Endodermal cell (in vitro differentiated cells): ENCODE measurements around the gene SEPTIN8. TPM values are rescaled to one million over a fixed set of nuclear protein-coding genes. Genes with fewer than 3 reads are reported as not detected.

Source experiments
- DNase-seq: peaks from one replicate; pipeline ENCODE4 v3.0.0-alpha.2; 2017
- H3K27ac ChIP-seq: 2 replicates; pipeline ENCODE4 v1.5.1; 2013; ENCODE audit warnings: mild to moderate bottlenecking, low read depth, low read length, moderate library complexity
- H3K27me3 ChIP-seq: 2 replicates; pipeline ENCODE4 v1.6.1; 2013; ENCODE audit warnings: mild to moderate bottlenecking, low read length, moderate library complexity; ENCODE audit not compliant: insufficient read depth, control insufficient read depth, poor library complexity, severe bottlenecking
- H3K36me3 ChIP-seq: 2 replicates; pipeline ENCODE4 v1.7.0; 2013; ENCODE audit warnings: mild to moderate bottlenecking, low read length, moderate library complexity; ENCODE audit not compliant: control insufficient read depth, insufficient read depth
- H3K4me1 ChIP-seq: one replicate; pipeline ENCODE4 v1.7.0; 2013; ENCODE audit warnings: low read length; ENCODE audit not compliant: control insufficient read depth, insufficient read depth
- H3K4me3 ChIP-seq: 2 replicates; pipeline ENCODE4 v1.5.1; 2013; ENCODE audit warnings: mild to moderate bottlenecking, low read length, moderate library complexity
- H3K9ac ChIP-seq: 2 replicates; pipeline ENCODE4 v1.6.1; 2013; ENCODE audit warnings: mild to moderate bottlenecking, low read length, moderate library complexity; ENCODE audit not compliant: poor library complexity, severe bottlenecking; ENCODE audit errors: extremely low read depth
- H3K9me3 ChIP-seq: 2 replicates; pipeline ENCODE4 v1.6.1; 2013; ENCODE audit warnings: mild to moderate bottlenecking, low read length, moderate library complexity; ENCODE audit not compliant: control insufficient read depth
- H3K27ac Mint-ChIP-seq: 2 replicates; pipeline ENCODE4 v1.8.0; 2020; ENCODE audit warnings: mixed read lengths
- H3K27me3 Mint-ChIP-seq: 2 replicates; pipeline ENCODE4 v1.8.0; 2021; ENCODE audit warnings: mild to moderate bottlenecking, mixed read lengths; ENCODE audit not compliant: insufficient read depth
- H3K36me3 Mint-ChIP-seq: 2 replicates; pipeline ENCODE4 v1.8.0; 2020; ENCODE audit warnings: low read depth, mixed read lengths
- H3K4me1 Mint-ChIP-seq: 2 replicates; pipeline ENCODE4 v1.8.0; 2020; ENCODE audit warnings: mixed read lengths
- H3K4me3 Mint-ChIP-seq: 2 replicates; pipeline ENCODE4 v1.8.0; 2020; ENCODE audit warnings: mild to moderate bottlenecking, moderate library complexity, mixed read lengths
- H3K9me3 Mint-ChIP-seq: 2 replicates; pipeline ENCODE4 v1.8.0; 2020; ENCODE audit warnings: mild to moderate bottlenecking, mixed read lengths
- WGBS, 2 experiments: methylation state at CpG; one replicate each; pipeline versions ENCODE4 v1.1.5 to v1.1.7; 2013; ENCODE audit warnings: missing lambda C conversion rate in 2 of 2, mixed read lengths in 1 of 2; ENCODE audit not compliant: insufficient coverage in 1 of 2, insufficient read length in 1 of 2; 5-methylcytosine and 5-hydroxymethylcytosine counted together
- total RNA-seq, 2 donors: library from RNA; stranded (reverse); fragmentation: NEBNext Ultra II Directional in 1 of 2; extraction: Animal tissue kit (Norgen Biotek cat#: 25700) in 1 of 2; gene quantifications; 2 replicates in 1 of 2; 3 replicates in 1 of 2; pipeline ENCODE4 v1.2.1, GENCODE V29; 2021
- TF ChIP-seq, protein P1 (sequence below): fragments of 200-600 bp; sonication (generic); conservative IDR thresholded peaks from 2 replicates; pipeline ENCODE4 v1.5.0; 2021; ENCODE audit warnings: antibody characterized with exemption, mild to moderate bottlenecking

SEPTIN8 gene
- total RNA-seq, 2 donors from 2014 or later = 49.0 to 56.7 TPM

DNA sequence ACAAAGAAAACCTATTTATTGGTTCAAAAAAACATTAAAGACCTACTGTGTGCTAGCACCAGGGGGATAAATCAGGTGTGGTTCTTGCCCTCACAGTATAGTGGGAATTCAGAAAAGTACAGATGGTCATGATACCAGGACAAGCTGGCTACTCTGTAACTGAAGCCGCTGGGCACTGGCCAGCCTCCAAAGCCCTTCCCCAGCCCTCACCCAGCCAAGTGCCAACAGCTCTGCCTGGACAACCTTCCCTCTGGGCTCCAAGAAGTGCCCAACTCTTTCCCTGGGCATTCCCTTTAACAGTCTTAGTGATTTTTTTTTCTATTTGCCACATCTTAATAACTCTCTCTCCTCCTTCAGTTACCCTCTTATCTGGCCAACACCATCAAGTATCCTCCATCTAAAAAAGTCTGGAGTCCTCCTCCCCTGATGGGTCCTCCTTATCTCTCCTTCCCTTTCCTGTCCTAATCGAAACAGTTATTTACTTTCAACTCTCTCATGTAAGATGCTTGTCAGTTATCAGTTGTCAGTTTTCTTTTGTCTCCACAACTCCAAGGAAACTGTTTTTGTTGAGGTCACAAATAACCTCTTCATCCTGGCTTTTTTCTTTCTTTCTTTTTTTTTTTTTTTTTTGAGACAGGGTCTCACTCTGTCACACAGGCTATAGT, 13.3 kb upstream of the SEPTIN8 start:
- DNase-seq = no peak

DNA sequence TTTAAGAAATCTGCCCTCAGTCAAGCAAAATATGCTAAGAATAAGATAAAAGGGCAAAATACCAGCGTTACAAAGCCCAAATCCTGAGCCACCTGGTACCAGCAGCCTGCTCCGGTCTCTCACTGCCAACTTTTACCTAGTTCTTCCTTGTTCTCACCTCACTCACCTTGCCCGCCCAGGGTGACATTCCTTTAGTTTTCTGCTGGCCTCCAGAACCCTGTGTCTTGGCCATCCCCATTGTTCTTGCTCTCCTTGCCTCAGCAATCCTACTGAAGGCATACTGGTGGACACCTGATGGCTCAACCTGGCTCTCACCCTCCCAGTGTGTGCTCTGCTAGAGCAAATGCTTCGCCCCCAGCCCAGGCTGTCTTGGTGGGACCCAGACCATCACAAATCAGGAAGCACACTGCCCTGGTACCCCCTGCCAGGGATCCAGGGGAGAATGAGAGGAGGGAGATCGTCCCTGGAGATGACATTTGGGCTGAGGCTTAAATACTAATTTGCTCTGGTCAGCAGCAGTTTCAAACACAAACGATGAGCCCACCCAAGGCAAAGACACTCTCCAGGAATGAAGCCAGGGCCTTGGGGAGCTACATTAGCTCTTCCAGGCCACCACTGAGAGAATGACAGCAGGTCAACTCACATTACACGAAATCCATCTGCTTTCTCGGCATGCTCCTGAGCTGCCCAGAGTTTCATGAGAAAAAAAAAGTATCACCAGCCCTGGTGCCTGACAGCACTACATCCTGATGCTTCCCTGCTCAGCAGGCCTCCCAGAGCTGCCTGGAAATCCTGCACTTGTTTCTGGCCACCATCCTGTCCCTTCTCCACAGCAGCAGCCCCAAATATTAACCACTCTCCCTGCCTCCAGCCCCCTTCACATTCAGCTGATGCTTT, 12.2 kb upstream of the SEPTIN8 start:
- no peaks in the 10 kb centered on the region for H3K36me3 Mint-ChIP-seq
- no peak overlapping the region for H3K9ac ChIP-seq
- TF ChIP-seq, protein P1, sequence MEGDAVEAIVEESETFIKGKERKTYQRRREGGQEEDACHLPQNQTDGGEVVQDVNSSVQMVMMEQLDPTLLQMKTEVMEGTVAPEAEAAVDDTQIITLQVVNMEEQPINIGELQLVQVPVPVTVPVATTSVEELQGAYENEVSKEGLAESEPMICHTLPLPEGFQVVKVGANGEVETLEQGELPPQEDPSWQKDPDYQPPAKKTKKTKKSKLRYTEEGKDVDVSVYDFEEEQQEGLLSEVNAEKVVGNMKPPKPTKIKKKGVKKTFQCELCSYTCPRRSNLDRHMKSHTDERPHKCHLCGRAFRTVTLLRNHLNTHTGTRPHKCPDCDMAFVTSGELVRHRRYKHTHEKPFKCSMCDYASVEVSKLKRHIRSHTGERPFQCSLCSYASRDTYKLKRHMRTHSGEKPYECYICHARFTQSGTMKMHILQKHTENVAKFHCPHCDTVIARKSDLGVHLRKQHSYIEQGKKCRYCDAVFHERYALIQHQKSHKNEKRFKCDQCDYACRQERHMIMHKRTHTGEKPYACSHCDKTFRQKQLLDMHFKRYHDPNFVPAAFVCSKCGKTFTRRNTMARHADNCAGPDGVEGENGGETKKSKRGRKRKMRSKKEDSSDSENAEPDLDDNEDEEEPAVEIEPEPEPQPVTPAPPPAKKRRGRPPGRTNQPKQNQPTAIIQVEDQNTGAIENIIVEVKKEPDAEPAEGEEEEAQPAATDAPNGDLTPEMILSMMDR = no peak

More for the DNA sequence above, 13.3 kb upstream of the SEPTIN8 start:
- 56 to 71% methylated on average over 1 to 2 of the region's 2 CpGs for WGBS, 2 experiments
- Histone ChIP-seq H3K9ac (no peak overlapping the region), H3K9me3 (no peaks in the 10 kb centered on the region), H3K4me1 (peaks cover 5% of the 10 kb centered on the region), H3K27me3 (peaks cover 14% of the 10 kb centered on the region), H3K27ac (no peak overlapping the region), H3K4me3 (no peak overlapping the region), H3K36me3 (no peaks in the 10 kb centered on the region)
- peaks cover 14% of the 10 kb centered on the region for H3K27me3 Mint-ChIP-seq
- no peaks in the 10 kb centered on the region for H3K36me3 Mint-ChIP-seq
- no peak overlapping the region for H3K4me3 Mint-ChIP-seq
- H3K4me1 Mint-ChIP-seq = peaks cover 29% of the 10 kb centered on the region
- TF ChIP-seq, protein P1 = no peak
- H3K27ac Mint-ChIP-seq = no peak overlapping the region
- H3K9me3 Mint-ChIP-seq = no peaks in the 10 kb centered on the region

DNA sequence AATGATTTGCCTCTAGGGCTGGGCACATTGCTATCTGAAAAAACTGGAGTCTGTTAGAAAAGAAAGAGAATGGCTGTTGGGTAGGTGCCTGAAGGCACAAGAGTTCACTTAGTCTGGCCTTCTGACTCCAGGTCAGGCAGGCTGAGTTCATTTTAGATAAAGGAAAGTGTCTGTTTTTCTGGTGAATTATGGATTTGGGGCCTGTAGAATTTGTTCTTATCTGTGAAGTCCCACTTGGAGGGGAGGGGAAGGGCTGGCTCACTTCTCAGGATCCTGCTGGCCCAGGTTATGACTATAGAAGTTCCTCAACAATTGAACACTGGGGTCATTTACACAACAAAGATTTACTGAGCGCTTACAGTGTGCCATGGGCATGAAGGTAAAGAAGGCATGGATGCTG, 11.5 kb upstream of the SEPTIN8 start:
- no peaks in the 10 kb centered on the region for H3K9me3 ChIP-seq
- peaks cover 16% of the 10 kb centered on the region for H3K27me3 Mint-ChIP-seq
- H3K36me3 Mint-ChIP-seq = no peaks in the 10 kb centered on the region
- no peak overlapping the region for H3K27ac ChIP-seq
- H3K4me1 ChIP-seq = peaks cover 5% of the 10 kb centered on the region
- no peak overlapping the region for H3K9ac ChIP-seq
- no peak overlapping the region for H3K27ac Mint-ChIP-seq
- H3K4me1 Mint-ChIP-seq = peaks cover 29% of the 10 kb centered on the region
- TF ChIP-seq, protein P1 = no peak
- no peaks in the 10 kb centered on the region for H3K9me3 Mint-ChIP-seq
- H3K4me3 ChIP-seq = no peak overlapping the region
- whole genome bisulfite sequencing, 2 experiments = 80 to 83% methylated on average over 1 of the region's 1 CpG
- DNase-seq = no peak
- H3K36me3 ChIP-seq = no peaks in the 10 kb centered on the region
- H3K27me3 ChIP-seq = peaks cover 17% of the 10 kb centered on the region
- no peak overlapping the region for H3K4me3 Mint-ChIP-seq

More for the DNA sequence above, 12.2 kb upstream of the SEPTIN8 start:
- Mint-ChIP-seq H3K27me3 (peaks cover 16% of the 10 kb centered on the region), H3K9me3 (no peaks in the 10 kb centered on the region), H3K27ac (peak overlapping the region; percentile 32), H3K4me3 (no peak overlapping the region), H3K4me1 (peaks cover 29% of the 10 kb centered on the region)
- H3K36me3 ChIP-seq = no peaks in the 10 kb centered on the region
- DNase-seq = no peak
- peaks cover 17% of the 10 kb centered on the region for H3K27me3 ChIP-seq
- H3K4me3 ChIP-seq = no peak overlapping the region
- no peak overlapping the region for H3K27ac ChIP-seq
- H3K9me3 ChIP-seq = no peaks in the 10 kb centered on the region
- H3K4me1 ChIP-seq = peaks cover 5% of the 10 kb centered on the region
- 86 to 87% methylated on average over 7 to 8 of the region's 8 CpGs for WGBS, 2 experiments
